Activated naive CD4-positive, alpha-beta T cell treated with anti-CD3 and anti-CD28 coated beads, Interleukin-2, amount 50 U/mL, for 16 hours (primary cell): ENCODE results near the gene NT5DC1.

Source experiments
- DNase-seq: peaks from one replicate; pipeline ENCODE4 v3.0.0-alpha.2; 2020

NT5DC1 gene

DNA sequence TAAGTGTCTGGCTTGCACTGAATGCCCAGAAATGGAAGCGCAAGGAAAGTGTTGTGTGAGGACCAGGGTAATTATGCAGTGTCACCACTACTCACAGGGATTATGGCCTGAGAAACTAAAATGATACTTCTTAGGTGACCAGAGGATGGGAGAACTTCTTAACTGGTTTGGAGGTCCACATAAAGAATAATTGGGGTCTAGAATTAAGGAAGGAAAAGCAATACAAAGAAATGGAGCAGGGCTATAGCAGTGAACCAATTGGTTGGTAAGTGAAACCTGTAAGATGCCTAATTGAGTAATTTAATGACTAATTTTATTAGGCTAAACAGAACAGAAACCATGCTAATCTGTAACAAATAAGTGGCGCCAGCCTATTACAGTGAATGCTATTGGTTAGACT is 147.9 kb downstream of the NT5DC1 start:
- DNase-seq: no peak

DNA sequence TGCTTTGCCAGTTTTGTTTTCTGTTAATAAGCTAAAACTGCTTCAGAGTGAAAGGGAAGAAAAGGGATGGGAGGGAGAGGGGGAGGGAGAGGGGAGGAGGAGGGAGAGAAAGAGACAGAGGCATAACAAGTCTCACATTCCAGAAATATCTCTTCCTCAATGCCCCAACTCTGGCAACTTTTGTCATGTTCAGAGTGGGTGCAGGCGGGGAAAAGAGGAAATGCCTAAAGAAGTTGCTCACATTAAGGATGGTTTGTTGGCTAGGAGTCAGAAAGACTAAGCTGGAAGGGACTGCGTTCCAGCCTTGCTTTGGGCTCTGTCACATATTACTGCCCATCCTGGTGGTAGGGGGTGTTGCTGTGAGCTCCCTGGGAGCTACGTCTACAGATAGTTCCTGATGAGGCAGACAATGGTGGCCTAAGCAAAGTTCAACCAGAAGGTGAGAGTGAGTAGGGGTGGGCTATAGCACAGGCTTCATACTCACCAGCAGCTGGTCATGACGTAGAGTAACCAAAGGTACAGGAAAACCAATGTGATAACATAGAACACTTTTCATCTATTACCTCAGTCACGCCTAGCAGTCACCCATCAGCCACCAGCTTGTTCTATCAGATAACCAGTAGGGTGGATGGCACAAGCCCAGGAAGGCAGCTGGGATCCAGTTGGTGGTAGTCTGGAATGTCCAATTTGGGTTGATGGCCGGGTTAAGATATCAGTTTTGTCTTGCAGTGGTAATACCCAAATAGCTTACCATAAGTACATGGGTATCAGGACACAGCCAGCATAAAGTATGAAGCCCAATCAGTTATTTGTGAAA is 151.1 kb downstream of the NT5DC1 start:
- no peak for DNase-seq

- no peak for DNase-seq
Measured at GRCh38 chr6:116253188-116253504, 152.5 kb downstream of the NT5DC1 start.

DNA sequence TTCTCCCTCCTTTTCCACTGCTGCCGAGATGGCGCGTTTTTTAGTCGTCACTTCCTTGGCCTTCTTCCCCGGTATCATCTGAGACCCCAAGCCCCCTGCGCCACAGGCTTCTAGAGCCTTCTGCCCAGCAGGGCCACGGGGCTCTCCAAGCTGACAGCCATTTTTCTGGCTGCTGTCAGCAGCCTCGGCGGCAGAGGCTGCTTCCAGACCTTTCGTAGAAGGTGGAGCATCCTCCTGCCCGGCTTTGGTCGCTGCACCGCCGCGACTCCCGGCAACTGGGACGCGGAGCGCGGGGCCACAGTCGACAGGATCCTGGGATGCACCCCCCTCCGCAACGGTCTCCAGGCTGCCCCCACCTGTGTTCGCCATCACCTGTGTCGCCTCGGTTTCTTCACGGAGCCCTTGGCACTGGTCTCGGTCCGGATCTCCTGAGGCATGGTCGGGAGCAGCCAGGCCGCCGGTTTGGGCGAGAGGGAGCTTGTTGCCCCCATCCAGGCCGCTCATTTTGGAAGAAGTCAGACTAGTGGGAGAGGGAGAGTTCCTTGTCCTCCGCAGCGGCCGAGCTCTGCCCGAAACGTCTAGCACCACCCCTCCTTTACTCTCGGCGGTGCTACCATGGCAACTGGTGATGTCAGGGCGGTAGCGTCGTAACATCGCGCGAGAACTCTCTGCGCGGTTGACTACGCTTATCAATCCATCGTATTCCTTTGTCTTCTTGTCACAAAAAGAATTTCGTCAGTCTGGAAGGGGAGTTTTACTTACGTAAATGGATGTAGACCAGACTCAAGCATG is 153.0 kb downstream of the NT5DC1 start, which contains the start of gene TSPYL4:
Gene TSPYL4 (minus strand): TSS at position 571 of the 792 bp plus-strand sequence. CDS start 67 bp downstream, at position 504.
- DNase-seq: peak; percentile 88

DNA sequence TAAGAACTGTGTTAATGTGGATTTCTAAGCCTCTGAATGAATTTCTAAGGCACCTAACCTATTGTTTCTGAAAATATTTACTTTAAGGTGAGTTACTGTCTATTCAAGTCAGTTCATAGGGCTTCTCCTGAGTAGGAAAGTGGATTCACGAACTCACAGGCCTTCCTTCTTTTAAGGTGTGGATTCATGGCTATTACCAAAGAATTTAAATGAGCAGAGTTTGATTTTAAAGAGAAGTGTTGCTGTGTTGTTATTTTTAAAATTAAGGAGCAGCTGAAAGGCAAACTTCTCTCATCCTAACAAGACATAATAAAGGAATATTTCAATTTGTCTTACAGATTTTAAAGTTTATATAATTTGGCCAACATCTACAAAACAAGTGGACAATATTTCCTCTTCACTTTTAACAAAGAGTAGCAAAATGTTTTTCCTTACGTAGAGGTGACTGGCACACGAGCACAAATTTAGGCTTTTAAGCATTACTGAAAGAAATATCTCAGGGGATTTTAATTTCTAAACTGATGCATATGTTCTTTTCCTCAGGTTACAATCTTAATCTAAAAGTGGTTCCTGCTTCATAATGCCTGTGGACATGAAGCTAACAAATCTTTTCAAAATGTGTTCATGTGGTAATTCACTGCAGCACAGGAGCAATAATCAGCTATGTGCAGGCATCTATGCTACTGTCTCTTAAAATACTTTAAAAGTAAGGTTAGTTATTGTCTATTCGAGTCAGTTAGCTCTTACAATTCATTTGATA is 153.8 kb downstream of the NT5DC1 start:
- no peak for DNase-seq

GRCh38 chr6:116255246-116255800 is 154.7 kb downstream of the NT5DC1 start:
- no peak for DNase-seq

DNA sequence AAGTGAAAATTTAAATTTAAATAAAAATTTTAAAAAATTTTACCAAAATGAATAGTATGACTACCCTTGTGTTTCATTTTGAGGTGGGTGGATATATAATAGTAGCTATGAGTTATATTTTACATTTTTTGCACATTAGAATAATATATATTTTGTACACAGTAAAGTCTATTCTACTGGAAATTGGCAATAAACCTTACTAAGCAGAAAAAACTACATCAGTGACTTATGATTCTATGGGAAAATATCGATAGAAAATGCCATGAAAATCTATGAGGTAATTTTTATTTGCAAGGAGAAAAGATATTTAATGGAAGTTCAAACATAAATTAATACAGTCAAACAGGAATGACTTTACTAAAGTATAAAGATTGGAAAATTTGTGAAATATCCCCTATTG is 156.0 kb downstream of the NT5DC1 start:
- DNase-seq: no peak

GRCh38 chr6:116258520-116258919 is 157.9 kb downstream of the NT5DC1 start:
- DNase-seq: no peak

GRCh38 chr6:116263353-116263752 is 162.7 kb downstream of the NT5DC1 start:
- DNase-seq: no peak

DNA sequence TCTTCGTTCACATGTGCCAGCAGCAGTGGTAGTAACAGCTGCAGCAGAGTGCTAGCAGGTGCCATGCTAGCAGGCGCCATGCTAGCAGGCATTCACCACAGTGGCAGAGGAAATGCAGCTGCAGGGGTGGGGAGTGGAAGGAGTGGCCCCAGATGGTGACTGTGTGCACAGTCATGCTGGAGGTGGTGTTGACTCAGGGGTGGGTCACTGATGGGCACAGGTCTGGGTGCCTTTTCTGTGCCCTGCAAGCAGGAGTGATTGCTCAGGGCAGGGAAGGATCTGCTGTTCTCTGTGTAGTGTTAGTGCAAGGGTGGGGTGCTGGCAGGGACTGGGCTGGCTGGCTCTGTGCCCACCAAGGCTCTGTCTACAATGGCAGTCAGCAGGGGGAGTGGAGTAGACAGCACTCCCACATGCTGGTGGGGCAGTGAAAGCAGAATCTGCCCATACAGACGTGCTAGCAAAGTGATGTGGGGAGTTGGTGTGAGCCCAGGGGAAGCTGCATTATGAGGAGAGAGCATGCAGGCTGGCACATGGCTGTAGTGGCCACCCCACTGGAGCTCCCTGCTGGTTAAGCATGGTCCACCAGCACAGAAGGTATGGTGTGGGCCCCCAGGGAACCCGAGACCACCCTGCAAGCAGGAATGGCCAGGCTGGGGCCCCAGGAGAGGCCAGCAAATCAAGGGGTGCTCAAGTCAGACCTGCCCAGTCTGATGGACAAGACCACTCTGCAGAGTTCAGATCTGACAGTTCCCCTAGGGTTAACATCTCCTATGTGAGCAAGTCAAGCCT is 164.6 kb downstream of the NT5DC1 start:
- no peak for DNase-seq

DNA sequence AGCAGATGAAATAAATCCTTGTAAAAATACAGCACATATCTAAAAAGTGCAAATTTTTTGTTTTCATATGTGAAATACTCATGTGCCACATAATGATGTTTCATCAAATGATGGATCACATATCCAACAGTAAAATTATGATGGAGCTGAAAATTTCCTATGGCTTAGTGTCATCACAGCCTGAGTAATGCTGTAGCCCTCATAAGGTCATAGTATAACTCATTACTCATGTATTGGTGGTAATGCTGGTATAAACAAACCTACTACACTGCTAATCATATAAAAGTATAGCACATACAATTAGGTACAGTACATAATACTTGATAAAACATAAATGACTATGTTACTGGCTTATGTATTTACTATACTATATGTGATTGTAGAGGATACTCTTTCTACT is 166.2 kb downstream of the NT5DC1 start:
- no peak for DNase-seq

DNA sequence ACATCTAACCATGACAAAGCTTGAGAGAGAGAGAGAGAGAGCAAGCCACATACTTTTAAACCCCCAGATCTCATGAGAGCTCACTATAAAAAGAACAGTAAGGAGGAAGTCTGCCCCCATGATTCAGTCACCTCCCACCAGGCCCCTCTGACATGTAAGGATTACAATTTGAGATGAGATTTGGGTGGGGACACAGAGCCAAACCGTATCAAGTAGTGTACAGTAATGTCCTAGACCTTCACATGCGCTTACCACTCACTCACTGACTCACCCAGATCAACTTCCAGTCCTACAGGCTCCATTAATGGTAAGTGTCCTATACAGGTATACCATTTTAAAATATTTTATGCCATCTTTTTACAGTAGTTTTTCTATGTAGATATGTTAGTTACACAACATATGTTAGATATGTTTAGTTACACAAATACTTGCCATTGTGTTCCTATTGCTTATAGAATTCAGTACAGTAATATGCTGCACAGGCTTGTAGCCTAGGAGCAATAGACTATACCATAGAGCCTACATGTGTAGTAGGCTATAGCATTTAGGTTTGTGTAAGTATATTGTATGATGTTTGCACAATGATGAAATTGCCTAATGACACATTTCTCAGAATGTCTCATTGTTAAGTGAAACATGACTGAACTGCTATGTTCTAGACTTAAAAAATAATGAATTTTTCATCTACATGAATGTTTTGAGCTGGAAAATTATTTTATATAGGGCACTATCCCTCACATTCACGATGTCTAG is 167.4 kb downstream of the NT5DC1 start:
- DNase-seq: no peak

DNA sequence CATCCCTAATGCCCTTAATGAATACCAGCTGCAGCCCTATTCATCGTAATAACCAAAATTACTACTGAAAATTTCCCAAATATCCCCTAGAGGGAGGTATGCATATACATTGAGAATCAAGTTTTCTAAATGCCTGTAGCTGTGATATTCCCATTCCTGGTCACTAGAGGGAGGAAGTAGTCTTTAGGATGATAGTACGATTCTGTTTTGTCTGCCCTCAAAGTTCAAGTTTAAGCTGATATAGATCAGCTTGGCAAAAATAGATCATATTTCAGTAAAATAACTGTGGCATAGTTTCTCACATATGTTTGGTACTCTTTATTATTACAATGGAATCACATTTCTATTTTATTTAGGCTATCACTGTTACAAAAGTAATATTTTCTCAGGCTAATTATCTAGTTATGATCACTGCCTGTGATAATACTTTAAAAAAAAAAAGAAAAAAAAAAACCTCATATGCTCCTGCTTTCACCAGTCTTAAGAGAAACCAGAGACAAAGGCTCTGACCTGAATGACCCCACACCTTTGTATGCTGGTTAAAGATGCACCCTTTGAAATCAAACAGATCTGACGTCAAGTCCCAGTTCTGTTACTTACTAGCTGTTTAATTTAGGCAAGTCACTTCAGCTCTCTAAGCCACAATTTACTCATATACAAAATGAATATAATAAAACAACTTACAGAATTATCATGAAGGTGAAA is 168.1 kb downstream of the NT5DC1 start:
- DNase-seq: no peak

GRCh38 chr6:116271149-116271708 is 170.6 kb downstream of the NT5DC1 start:
- no peak for DNase-seq

DNA sequence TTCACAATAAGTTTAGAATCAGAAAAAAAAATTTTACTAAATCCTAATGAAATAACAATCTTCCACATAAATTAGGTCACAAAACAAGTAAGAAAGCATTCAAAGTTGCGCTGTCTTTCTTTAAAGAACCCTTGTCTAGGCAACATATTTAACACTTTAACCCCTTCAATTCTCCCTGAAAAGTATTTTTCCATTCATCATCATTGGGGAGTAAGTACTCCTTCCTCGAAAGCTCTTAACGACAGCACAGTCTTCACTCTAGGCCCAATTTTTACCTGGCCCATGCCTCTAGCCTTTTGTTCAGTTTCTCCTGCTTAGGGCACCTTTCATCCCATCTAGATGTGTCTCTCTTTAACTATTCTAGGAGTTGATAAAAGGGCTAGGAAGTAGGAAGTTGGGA is 176.5 kb downstream of the NT5DC1 start:
- no peak for DNase-seq

DNA sequence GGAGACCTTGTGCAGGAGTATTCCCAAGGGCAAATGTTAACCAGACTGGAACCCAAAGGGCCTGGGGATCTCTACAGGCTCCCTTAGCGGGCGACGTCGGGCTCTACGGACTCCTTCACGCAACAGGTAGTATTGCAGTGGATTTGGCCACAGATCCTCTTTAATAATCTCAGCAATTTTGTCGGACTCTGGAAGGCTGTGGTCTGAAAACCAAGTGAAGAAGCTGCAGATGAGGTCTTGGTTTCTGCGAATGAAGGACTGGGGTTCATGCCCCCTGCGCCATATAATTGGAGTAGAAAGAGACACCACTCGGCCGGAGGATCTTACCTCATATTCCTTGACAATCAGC is 177.8 kb downstream of the NT5DC1 start:
- no peak for DNase-seq

- DNase-seq: peak; percentile 19
Measured at GRCh38 chr6:116278854-116279231, 178.2 kb downstream of the NT5DC1 start.

DNA sequence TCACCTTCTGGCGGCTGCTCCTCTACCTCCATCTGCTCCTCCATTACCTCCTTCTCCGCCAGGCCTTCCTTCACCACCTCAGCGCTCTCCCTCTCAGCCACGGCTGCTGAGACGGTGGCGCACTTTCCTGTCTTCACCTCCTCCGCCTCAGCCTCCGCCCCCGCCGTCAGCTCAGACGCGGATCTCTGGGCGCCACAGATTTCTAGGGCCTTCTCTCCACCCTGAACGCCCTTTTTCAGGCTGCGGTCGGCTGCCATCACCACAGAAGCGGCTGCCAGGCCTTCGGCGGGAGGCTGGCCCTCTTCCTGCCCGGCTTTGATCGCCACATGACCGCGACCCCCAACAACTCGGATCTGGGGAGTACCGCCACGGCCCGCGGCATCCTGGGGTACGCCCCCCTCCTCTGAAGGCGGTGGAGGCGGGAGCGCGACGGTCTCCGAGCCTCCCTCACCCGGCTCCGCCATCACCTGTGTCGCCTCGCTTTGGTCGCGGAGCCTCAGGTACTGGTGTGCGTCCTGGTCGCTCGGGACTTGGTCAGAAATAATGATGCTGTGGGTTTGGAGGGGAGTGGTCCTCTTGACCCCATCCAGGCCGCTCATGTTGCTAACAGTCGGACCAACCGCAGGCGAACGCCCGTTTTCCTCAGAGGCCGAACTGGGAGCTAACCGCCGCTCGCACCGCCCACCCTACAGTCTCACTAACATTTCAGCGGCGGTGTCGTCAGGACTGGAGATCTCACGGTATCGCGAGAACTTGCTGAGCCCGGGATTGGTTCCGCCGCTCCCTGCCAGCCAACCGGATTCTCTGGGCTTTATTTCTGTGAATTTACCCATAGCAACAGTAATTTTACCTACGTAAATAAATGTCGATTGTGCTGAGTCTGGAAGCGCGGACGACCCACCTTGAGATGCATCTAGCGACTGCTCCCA is 178.8 kb downstream of the NT5DC1 start, which contains the start of gene TSPYL1:
Gene TSPYL1 (minus strand): TSS at position 699 of the 929 bp plus-strand sequence. CDS start 100 bp downstream, at position 599.
- peak; percentile 92 for DNase-seq

- no peak for DNase-seq
Measured at GRCh38 chr6:116280161-116280932, 179.7 kb downstream of the NT5DC1 start.
